GM23338 (cell line): ENCODE data around the gene GCNT1. TPM values are rescaled to one million over a fixed set of nuclear protein-coding genes. Genes with fewer than 3 reads are reported as not detected.

Experiments
- ATAC-seq: fragments of 200-7000 bp; cut with Tn5 transposase; 3 replicates; pipeline ENCODE4 v1.9.1; 2020
- DNase-seq: peaks from one replicate; pipeline ENCODE4 v3.0.0-alpha.2; 2015; ENCODE audit warnings: low spot score
- H2AFZ ChIP-seq: fragments of 200-600 bp; sonication (generic); 2 replicates; pipeline ENCODE4 v1.8.0; 2016; ENCODE audit warnings: antibody characterized with exemption, mild to moderate bottlenecking, moderate library complexity
- H3F3A ChIP-seq: fragments of 200-600 bp; sonication (generic); replicated peaks from 2 replicates; pipeline ENCODE4 v1.8.0; 2017; ENCODE audit warnings: antibody characterized with exemption, mixed run types, low read depth
- H3K27ac ChIP-seq: fragments of 200-600 bp; sonication (generic); 2 replicates; pipeline ENCODE4 v1.6.1; 2016; ENCODE audit warnings: low read depth
- H3K27me3 ChIP-seq: fragments of 200-600 bp; sonication (generic); 2 replicates; pipeline ENCODE4 v1.8.0; 2016; ENCODE audit warnings: mild to moderate bottlenecking, mixed run types, moderate library complexity; ENCODE audit not compliant: insufficient read depth
- H3K36me3 ChIP-seq: fragments of 200-600 bp; sonication (generic); 2 replicates; pipeline ENCODE4 v1.8.0; 2016; ENCODE audit warnings: mild to moderate bottlenecking; ENCODE audit not compliant: insufficient read depth
- H3K4me1 ChIP-seq: fragments of 200-600 bp; sonication (generic); 2 replicates; pipeline ENCODE4 v1.8.0; 2016; ENCODE audit warnings: mild to moderate bottlenecking, moderate library complexity; ENCODE audit not compliant: insufficient read depth
- H3K4me2 ChIP-seq: fragments of 200-600 bp; sonication (generic); 2 replicates; pipeline ENCODE4 v1.7.1; 2017; ENCODE audit warnings: mixed run types
- H3K4me3 ChIP-seq: fragments of 200-600 bp; sonication (generic); 2 replicates; pipeline ENCODE4 v1.6.1; 2016; ENCODE audit warnings: mixed run types
- H3K79me2 ChIP-seq: fragments of 200-600 bp; sonication (generic); replicated peaks from 2 replicates; pipeline ENCODE4 v1.8.0; 2017; ENCODE audit warnings: mild to moderate bottlenecking; ENCODE audit not compliant: insufficient read depth
- H3K9me2 ChIP-seq: fragments of 200-600 bp; sonication (generic); 2 replicates; pipeline ENCODE4 v1.8.0; 2017; ENCODE audit not compliant: insufficient read depth
- H4K20me1 ChIP-seq: fragments of 200-600 bp; sonication (generic); replicated peaks from 2 replicates; pipeline ENCODE4 v1.8.0; 2017; ENCODE audit warnings: mild to moderate bottlenecking; ENCODE audit not compliant: insufficient read depth
- H3K27ac Mint-ChIP-seq: 2 replicates; pipeline ENCODE4 v1.8.0; 2020; ENCODE audit warnings: inconsistent platforms, mild to moderate bottlenecking, moderate library complexity, mixed read lengths
- H3K27me3 Mint-ChIP-seq: 3 replicates; pipeline ENCODE4 v1.8.0; 2022; ENCODE audit warnings: low read depth, mild to moderate bottlenecking, moderate library complexity, mixed read lengths, inconsistent platforms; ENCODE audit not compliant: insufficient read depth, poor library complexity
- H3K36me3 Mint-ChIP-seq: 3 replicates; pipeline ENCODE4 v1.8.0; 2021; ENCODE audit warnings: low read depth, mild to moderate bottlenecking, inconsistent platforms, moderate library complexity, mixed read lengths
- H3K4me1 Mint-ChIP-seq: 3 replicates; pipeline ENCODE4 v1.8.0; 2020; ENCODE audit warnings: mild to moderate bottlenecking, inconsistent platforms, mixed read lengths
- H3K4me3 Mint-ChIP-seq: 3 replicates; pipeline ENCODE4 v1.8.0; 2021; ENCODE audit warnings: moderate library complexity, mild to moderate bottlenecking, inconsistent platforms, mixed read lengths
- H3K9me3 Mint-ChIP-seq: 3 replicates; pipeline ENCODE4 v1.8.0; 2020; ENCODE audit warnings: moderate library complexity, mild to moderate bottlenecking, inconsistent platforms, mixed read lengths
- CREB1 ChIP-seq: fragments of 250-450 bp; sonication (Bioruptor Pico); IDR thresholded peaks from 2 replicates; pipeline ENCODE4 v1.5.0; 2020; ENCODE audit warnings: low read depth, mild to moderate bottlenecking, moderate library complexity
- EZH2 ChIP-seq: fragments of 200-600 bp; sonication (generic); IDR thresholded peaks from one replicate; pipeline ENCODE4 v1.8.0; 2017; ENCODE audit warnings: antibody characterized with exemption, mild to moderate bottlenecking, low read depth; ENCODE audit not compliant: unreplicated experiment
- EZH2phosphoT487 ChIP-seq: fragments of 200-600 bp; sonication (generic); IDR thresholded peaks from one replicate; pipeline ENCODE4 v1.8.1; 2018; ENCODE audit warnings: antibody characterized with exemption; ENCODE audit not compliant: unreplicated experiment
- JUNB ChIP-seq: IDR thresholded peaks from one replicate; pipeline ENCODE4 v1.6.1; 2016; ENCODE audit warnings: antibody characterized with exemption; ENCODE audit not compliant: unreplicated experiment
- NANOG ChIP-seq: IDR thresholded peaks from 2 replicates; pipeline ENCODE4 v1.6.1; 2016; ENCODE audit warnings: antibody characterized with exemption, borderline replicate concordance
- POLR2AphosphoS5 ChIP-seq: IDR thresholded peaks from 2 replicates; pipeline ENCODE4 v1.6.1; 2016; ENCODE audit warnings: antibody characterized with exemption, low read depth
- STAT1 ChIP-seq: IDR thresholded peaks from one replicate; pipeline ENCODE4 v1.6.1; 2016; ENCODE audit warnings: antibody characterized with exemption; ENCODE audit not compliant: unreplicated experiment
- ZNF114 ChIP-seq: fragments of 250-450 bp; sonication (Bioruptor Pico); IDR thresholded peaks from 2 replicates; pipeline ENCODE4 v1.5.0; 2020; ENCODE audit warnings: mild to moderate bottlenecking, moderate library complexity
- ZNF331 ChIP-seq: fragments of 250-450 bp; sonication (Bioruptor Pico); IDR thresholded peaks from 2 replicates; pipeline ENCODE4 v1.5.0; 2020; ENCODE audit warnings: low read depth, mild to moderate bottlenecking, moderate library complexity
- ZNF462 ChIP-seq: fragments of 250-450 bp; sonication (Bioruptor Pico); IDR thresholded peaks from 2 replicates; pipeline ENCODE4 v1.5.0; 2020; ENCODE audit warnings: mild to moderate bottlenecking, moderate library complexity
- polyA plus RNA-seq: library from polyadenylated mRNA; unstranded; fragments of >200 nt; fragmentation: Nextera tagmentation; extraction: Ambion mirVana; gene quantifications from 2 replicates; pipeline ENCODE4 v1.2.1, GENCODE V29; 2016
- total RNA-seq: library from RNA; depleted of rRNA; stranded (reverse); fragments of >200 nt; shearing (Covaris generic); gene quantifications from 2 replicates; pipeline ENCODE4 v1.2.3, GENCODE V29; 2014
- TF ChIP-seq, protein P1 (sequence below), 2 experiments: fragments of 200-600 bp in 1 of 2; sonication (generic) in 1 of 2; conservative IDR thresholded peaks; 2 replicates each; pipeline versions ENCODE4 v1.5.1 to v1.6.1; 2016 to 2017; ENCODE audit warnings: antibody characterized with exemption in 2 of 2, low read depth in 2 of 2, mild to moderate bottlenecking in 2 of 2, moderate library complexity in 1 of 2
- TF ChIP-seq, protein P2 (sequence below): IDR thresholded peaks from one replicate; pipeline ENCODE4 v1.6.1; 2018; ENCODE audit warnings: antibody characterized with exemption; ENCODE audit not compliant: unreplicated experiment
- TF ChIP-seq, protein P3 (sequence below): IDR thresholded peaks from 2 replicates; pipeline ENCODE4 v1.6.1; 2016; ENCODE audit warnings: antibody characterized with exemption

Gene GCNT1
- total and polyA plus RNA-seq, 2 experiments from 2014 or later, result 4.2 to 11.4 TPM

GRCh38 chr9:76534026-76534425 is 75.0 kb downstream of the GCNT1 start:
- Mint-ChIP-seq H3K36me3 (peaks cover under 1% of the 10 kb centered on the region; the same call in 1 of the 3 replicates), H3K4me1 (peaks cover 4% of the 10 kb centered on the region; the same call in 2 of the 3 replicates), H3K27me3 (peaks cover 4% of the 10 kb centered on the region), H3K4me3 (no peak overlapping the region), H3K27ac (no peak overlapping the region), H3K9me3 (0 out of 3 replicates have a peak, but pooled peaks cover under 1% of the 10 kb centered on the region)
- H4K20me1 ChIP-seq, result no peaks in the 10 kb centered on the region
- TF ChIP-seq ZNF462 (CRISPR knock-in tag) (no peak), EZH2phosphoT487 (no peak), CREB1 (CRISPR knock-in tag) (no peak), ZNF331 (no peak), STAT1 (no peak), NANOG (no peak), JUNB (no peak), ZNF114 (CRISPR knock-in tag) (no peak), POLR2AphosphoS5 (no peak), EZH2 (no peak)
- TF ChIP-seq, protein P1, sequence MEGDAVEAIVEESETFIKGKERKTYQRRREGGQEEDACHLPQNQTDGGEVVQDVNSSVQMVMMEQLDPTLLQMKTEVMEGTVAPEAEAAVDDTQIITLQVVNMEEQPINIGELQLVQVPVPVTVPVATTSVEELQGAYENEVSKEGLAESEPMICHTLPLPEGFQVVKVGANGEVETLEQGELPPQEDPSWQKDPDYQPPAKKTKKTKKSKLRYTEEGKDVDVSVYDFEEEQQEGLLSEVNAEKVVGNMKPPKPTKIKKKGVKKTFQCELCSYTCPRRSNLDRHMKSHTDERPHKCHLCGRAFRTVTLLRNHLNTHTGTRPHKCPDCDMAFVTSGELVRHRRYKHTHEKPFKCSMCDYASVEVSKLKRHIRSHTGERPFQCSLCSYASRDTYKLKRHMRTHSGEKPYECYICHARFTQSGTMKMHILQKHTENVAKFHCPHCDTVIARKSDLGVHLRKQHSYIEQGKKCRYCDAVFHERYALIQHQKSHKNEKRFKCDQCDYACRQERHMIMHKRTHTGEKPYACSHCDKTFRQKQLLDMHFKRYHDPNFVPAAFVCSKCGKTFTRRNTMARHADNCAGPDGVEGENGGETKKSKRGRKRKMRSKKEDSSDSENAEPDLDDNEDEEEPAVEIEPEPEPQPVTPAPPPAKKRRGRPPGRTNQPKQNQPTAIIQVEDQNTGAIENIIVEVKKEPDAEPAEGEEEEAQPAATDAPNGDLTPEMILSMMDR (conservative IDR thresholded peaks at IDR 0.05; ENCODE audit: low read depth in 2 of 2), result no peak
- TF ChIP-seq, protein P2, sequence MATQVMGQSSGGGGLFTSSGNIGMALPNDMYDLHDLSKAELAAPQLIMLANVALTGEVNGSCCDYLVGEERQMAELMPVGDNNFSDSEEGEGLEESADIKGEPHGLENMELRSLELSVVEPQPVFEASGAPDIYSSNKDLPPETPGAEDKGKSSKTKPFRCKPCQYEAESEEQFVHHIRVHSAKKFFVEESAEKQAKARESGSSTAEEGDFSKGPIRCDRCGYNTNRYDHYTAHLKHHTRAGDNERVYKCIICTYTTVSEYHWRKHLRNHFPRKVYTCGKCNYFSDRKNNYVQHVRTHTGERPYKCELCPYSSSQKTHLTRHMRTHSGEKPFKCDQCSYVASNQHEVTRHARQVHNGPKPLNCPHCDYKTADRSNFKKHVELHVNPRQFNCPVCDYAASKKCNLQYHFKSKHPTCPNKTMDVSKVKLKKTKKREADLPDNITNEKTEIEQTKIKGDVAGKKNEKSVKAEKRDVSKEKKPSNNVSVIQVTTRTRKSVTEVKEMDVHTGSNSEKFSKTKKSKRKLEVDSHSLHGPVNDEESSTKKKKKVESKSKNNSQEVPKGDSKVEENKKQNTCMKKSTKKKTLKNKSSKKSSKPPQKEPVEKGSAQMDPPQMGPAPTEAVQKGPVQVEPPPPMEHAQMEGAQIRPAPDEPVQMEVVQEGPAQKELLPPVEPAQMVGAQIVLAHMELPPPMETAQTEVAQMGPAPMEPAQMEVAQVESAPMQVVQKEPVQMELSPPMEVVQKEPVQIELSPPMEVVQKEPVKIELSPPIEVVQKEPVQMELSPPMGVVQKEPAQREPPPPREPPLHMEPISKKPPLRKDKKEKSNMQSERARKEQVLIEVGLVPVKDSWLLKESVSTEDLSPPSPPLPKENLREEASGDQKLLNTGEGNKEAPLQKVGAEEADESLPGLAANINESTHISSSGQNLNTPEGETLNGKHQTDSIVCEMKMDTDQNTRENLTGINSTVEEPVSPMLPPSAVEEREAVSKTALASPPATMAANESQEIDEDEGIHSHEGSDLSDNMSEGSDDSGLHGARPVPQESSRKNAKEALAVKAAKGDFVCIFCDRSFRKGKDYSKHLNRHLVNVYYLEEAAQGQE, result no peak
- TF ChIP-seq, protein P3, sequence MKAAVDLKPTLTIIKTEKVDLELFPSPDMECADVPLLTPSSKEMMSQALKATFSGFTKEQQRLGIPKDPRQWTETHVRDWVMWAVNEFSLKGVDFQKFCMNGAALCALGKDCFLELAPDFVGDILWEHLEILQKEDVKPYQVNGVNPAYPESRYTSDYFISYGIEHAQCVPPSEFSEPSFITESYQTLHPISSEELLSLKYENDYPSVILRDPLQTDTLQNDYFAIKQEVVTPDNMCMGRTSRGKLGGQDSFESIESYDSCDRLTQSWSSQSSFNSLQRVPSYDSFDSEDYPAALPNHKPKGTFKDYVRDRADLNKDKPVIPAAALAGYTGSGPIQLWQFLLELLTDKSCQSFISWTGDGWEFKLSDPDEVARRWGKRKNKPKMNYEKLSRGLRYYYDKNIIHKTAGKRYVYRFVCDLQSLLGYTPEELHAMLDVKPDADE, result no peak
- H3K4me3 ChIP-seq, result no peak overlapping the region
- H3K4me2 ChIP-seq, result no peak overlapping the region
- ATAC-seq, result no peak
- no peaks in the 10 kb centered on the region for H3K36me3 ChIP-seq
- H3K79me2 ChIP-seq, result no peaks in the 10 kb centered on the region
- no peak overlapping the region for H3K27ac ChIP-seq
- H3K4me1 ChIP-seq, result peaks cover 3% of the 10 kb centered on the region; the same call in 1 of the 2 replicates
- DNase-seq, result no peak
- H2AFZ ChIP-seq, result no peak overlapping the region
- no peaks in the 10 kb centered on the region for H3K27me3 ChIP-seq
- 0 out of 2 replicates have a peak, but pooled peaks cover 3% of the 10 kb centered on the region for H3K9me2 ChIP-seq
- H3F3A ChIP-seq, result no peaks in the 10 kb centered on the region
